ENCODE measurements around the gene CEACAM16. TPM values are rescaled to one million over a fixed set of nuclear protein-coding genes. Genes with fewer than 3 reads are reported as not detected.

CEACAM16 gene
- total RNA-seq, 1 experiment from 2014 or later = not detected

DNA sequence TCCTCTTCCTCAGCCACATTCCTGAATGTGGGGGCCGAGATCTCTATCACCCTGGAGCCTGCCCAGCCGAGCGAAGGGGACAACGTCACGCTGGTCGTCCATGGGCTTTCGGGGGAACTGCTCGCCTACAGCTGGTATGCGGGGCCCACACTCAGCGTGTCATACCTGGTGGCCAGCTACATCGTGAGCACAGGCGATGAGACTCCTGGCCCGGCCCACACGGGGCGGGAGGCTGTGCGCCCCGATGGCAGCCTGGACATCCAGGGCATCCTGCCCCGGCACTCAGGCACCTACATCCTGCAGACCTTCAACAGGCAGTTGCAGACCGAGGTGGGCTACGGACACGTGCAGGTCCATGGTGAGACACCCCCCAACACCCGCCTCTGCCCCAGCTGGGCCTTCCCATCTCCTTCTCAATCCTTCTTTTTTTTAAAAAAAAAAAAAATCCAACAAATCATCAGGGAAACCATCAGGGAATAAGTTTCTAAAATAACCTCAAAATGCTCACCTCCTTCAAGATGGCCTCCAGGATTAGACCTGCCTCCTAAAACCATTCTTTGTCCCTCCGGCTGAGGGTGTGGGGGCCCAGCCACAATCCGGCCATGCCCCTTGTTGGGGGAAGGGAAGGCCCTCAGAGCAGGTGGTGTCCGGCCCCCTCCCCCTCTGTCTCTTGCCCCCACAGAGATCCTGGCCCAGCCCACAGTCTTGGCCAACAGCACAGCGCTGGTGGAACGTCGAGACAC, 4.6 kb downstream of the CEACAM16 start:
- Histone ChIP-seq H3K27ac (ENCODE audit: low read depth, low read length) (no peak overlapping the region), H2AFZ (ENCODE audit: low read depth, low read length, poor library complexity, severe bottlenecking) (no peak overlapping the region), H3K9me2 (ENCODE audit: insufficient read depth) (no peaks in the 10 kb centered on the region), H3K4me3 (replicated peaks in 1 of 2; ENCODE audit: low read depth in 1 of 2, low read length in 2 of 2) (no peak overlapping the region), H3K9me3 (ENCODE audit: control insufficient read depth in 1 of 2, insufficient read depth in 1 of 2, low read depth in 1 of 2, low read length in 2 of 2) (no peaks in the 10 kb centered on the region), H3K4me2 (ENCODE audit: low read length) (no peak overlapping the region), H3K79me2 (ENCODE audit: insufficient read depth, low read length) (no peaks in the 10 kb centered on the region), H3K4me1 (ENCODE audit: control insufficient read depth in 1 of 2, insufficient read depth in 2 of 2, low read length in 2 of 2) (peaks cover 0 to 6% of the 10 kb centered on the region in 2 experiments; a peak in 1 of 4 replicates), H3K36me3 (ENCODE audit: control insufficient read depth in 1 of 2, insufficient read depth in 2 of 2, low read length in 2 of 2) (no peaks in the 10 kb centered on the region), H3K9ac (ENCODE audit: low read length) (no peak overlapping the region), H3K27me3 (ENCODE audit: insufficient read depth, low read length) (no peaks in the 10 kb centered on the region), H4K20me1 (ENCODE audit: insufficient read depth) (no peaks in the 10 kb centered on the region)
- TF ChIP-seq RAD21 (IDR thresholded peaks at IDR 0.05; ENCODE audit: low read depth) (no peak), ATF3 (IDR thresholded peaks at IDR 0.05) (no peak), YY1 (IDR thresholded peaks at IDR 0.05; ENCODE audit: extremely low read depth, insufficient replicate concordance, low read depth, low read length) (no peak), CEBPB (IDR thresholded peaks at IDR 0.05; ENCODE audit: low read depth) (no peak), POLR2A (IDR thresholded peaks at IDR 0.05; ENCODE audit: borderline replicate concordance, extremely low read depth, insufficient read depth, insufficient read length) (no peak), ZBTB33 (IDR thresholded peaks at IDR 0.05; ENCODE audit: extremely low read depth, insufficient replicate concordance, low read length) (no peak), REST (IDR thresholded peaks at IDR 0.05; ENCODE audit: low read depth) (no peak), EGR1 (IDR thresholded peaks at IDR 0.05; ENCODE audit: low read depth) (no peak), FOSL1 (IDR thresholded peaks at IDR 0.05; ENCODE audit: low read depth) (no peak), TCF7L2 (IDR thresholded peaks at IDR 0.05; ENCODE audit: borderline replicate concordance, extremely low read depth, insufficient read depth, insufficient read length) (no peak), ZFX (IDR thresholded peaks at IDR 0.05) (no peak), ZNF274 (IDR thresholded peaks at IDR 0.05; ENCODE audit: low read depth, low read length) (no peak), ELF1 (IDR thresholded peaks at IDR 0.05; ENCODE audit: borderline replicate concordance, low read depth) (no peak)
- TF ChIP-seq, protein P1, sequence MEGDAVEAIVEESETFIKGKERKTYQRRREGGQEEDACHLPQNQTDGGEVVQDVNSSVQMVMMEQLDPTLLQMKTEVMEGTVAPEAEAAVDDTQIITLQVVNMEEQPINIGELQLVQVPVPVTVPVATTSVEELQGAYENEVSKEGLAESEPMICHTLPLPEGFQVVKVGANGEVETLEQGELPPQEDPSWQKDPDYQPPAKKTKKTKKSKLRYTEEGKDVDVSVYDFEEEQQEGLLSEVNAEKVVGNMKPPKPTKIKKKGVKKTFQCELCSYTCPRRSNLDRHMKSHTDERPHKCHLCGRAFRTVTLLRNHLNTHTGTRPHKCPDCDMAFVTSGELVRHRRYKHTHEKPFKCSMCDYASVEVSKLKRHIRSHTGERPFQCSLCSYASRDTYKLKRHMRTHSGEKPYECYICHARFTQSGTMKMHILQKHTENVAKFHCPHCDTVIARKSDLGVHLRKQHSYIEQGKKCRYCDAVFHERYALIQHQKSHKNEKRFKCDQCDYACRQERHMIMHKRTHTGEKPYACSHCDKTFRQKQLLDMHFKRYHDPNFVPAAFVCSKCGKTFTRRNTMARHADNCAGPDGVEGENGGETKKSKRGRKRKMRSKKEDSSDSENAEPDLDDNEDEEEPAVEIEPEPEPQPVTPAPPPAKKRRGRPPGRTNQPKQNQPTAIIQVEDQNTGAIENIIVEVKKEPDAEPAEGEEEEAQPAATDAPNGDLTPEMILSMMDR (IDR thresholded peaks at IDR 0.05 in 2 of 3, conservative IDR thresholded peaks at IDR 0.05 in 1 of 3; ENCODE audit: borderline replicate concordance in 1 of 3, insufficient read depth in 1 of 3, low read depth in 2 of 3, low read length in 2 of 3) = no peak
- POLR2A ChIA-PET = no interaction called here
- ATAC-seq = no peak
- DNase-seq (ENCODE audit: low read depth, low spot score) = no peak
- CTCF ChIA-PET = no interaction called here
- intact Hi-C loops (cut with micrococcal nuclease) = no loop called here
- BruUV-seq (replicated peaks) = no TSS peak
- RAD21 ChIA-PET (ENCODE audit: low non-redundant PET in 1 of 2, low total read pairs in 2 of 2, uncharacterized antibody in 2 of 2, unreplicated experiment in 2 of 2) = no interaction called here

Data from HCT116 (cell line).